ES-I3 (cell line): ENCODE data around the gene KLHDC7B.
A peak's percentile ranks its signal among the peaks of the same experiment; 100 is the strongest.

ENCODE experiments used
- H3K36me3 ChIP-seq: 2 replicates; pipeline ENCODE4 v1.6.1; 2013; ENCODE audit warnings: mild to moderate bottlenecking, low read length, control low read depth, moderate library complexity; ENCODE audit not compliant: insufficient read depth
- H3K4me1 ChIP-seq: 2 replicates; pipeline ENCODE4 v1.6.1; 2013; ENCODE audit warnings: mild to moderate bottlenecking, control low read depth, low read length; ENCODE audit not compliant: insufficient read depth
- H3K9ac ChIP-seq: 2 replicates; pipeline ENCODE4 v1.6.1; 2013; ENCODE audit warnings: low read depth, mild to moderate bottlenecking, low read length, moderate library complexity
- H3K9me3 ChIP-seq: 2 replicates; pipeline ENCODE4 v1.6.1; 2013; ENCODE audit warnings: mild to moderate bottlenecking, low read length, moderate library complexity; ENCODE audit not compliant: control insufficient read depth, insufficient read depth

Gene KLHDC7B

DNA sequence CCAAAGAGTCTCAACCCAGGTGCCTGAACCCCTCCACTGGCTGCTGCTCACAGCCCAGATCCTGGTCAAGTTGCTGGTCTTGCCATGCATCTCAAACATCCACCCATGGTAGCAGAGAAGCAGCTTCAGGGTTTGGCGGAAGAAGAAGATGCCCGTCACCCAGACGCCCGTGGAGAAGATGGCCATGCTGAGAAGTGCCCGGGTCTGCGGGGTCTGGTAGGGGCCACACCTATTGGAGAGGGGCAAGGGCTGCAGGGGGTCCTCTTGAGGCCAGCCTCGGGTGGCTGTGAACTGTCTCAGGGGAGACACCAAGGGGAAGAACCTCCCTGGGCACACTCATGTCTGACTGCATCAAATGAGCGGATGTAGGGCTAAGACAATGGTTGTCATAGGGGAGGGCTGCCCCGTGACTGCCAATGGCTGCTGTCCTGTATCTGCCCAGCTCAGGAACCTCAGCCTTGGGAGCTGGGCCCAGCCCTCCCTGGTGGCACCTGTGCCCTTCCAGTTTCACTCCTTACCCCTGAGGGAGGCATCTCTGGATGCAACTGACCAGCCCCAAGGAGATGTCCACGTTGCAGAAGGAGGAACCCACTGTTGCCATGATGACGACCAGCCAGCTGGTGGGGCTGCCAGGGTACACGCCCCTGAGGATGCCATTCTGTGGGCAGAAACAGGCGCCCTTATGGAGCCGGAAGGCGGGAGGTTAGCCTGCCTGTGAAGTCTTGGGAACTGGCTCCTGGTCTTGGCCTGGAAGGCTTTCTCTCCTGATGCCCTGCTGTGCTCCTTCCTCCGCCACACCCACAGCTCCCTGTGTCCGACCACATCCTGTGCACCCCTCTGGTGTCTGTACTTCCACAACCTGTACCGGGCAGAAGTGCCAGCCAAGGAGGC lies 31.4 kb downstream of the KLHDC7B start:
- H3K4me1 ChIP-seq, result no peaks in the 10 kb centered on the region; the same call in 1 of the 2 replicates
- no peak overlapping the region for H3K9ac ChIP-seq
- no peaks in the 10 kb centered on the region; the same call in 1 of the 2 replicates for H3K36me3 ChIP-seq
- H3K9me3 ChIP-seq, result no peaks in the 10 kb centered on the region

DNA sequence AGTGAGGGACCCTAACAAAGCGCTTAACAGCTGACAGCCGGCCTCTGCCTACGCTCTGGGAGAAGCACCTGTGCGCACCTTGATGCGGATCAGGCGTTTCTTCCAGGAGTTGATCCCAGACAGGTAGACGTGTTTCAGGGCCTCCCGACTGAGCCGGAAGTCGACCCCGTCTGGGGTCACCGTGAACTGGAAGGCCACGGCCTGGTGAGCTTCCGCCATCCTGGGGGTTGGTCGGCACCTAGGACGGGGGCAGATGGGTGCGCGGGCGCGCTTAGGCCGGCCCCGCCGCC lies 31.9 kb downstream of the KLHDC7B start:
- H3K9me3 ChIP-seq, result no peaks in the 10 kb centered on the region
- no peaks in the 10 kb centered on the region; the same call in 1 of the 2 replicates for H3K36me3 ChIP-seq
- no peak overlapping the region for H3K9ac ChIP-seq
- no peaks in the 10 kb centered on the region; the same call in 1 of the 2 replicates for H3K4me1 ChIP-seq

DNA sequence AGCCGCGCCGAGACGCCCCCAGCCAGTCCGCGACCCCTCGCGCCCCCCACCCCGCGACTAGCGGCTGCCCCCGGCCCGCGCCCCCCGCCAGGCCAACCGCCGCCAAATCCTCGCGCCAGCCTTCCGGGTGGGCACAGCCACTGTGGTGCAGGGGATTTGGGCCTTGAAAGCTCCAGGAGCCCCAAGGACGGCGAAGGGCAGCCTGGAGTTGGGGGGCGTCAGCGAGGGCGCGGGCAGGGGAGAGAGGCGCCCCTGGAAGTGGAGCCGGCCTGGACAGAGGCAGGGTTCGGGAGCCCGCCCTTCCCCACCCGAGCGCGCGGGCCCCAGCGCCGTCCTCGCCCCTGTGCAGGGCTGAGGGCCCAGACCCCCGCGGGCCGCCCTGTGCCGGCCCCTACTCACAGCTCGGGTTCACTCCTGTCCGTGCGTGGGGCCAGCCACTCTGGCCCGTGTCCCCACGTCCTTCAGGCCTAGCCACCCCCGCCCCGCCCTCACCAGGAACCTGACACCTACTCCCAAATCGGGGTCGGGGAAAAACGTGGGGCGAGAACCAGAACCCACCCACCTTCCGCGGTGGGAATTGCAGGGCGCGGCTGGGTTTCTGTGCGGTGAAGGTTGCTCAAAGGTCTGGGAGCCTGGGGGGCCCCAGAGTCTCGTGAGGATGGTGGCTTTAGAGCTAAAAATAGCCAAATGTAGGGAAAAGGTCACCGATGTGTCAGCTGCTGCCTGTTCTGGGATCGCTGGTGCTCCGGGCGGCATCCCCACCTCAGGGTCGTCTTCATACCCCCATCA lies 32.5 kb downstream of the KLHDC7B start, which contains the start of gene CPT1B:
TSS of gene CPT1B (minus strand) at position 441 of the 789 bp plus-strand sequence. CDS start 512 bp downstream, outside the sequence.
- Histone ChIP-seq H3K9me3 (no peaks in the 10 kb centered on the region), H3K9ac (no peak within 1 kb of the TSS), H3K36me3 (no peaks in the 10 kb centered on the region), H3K4me1 (no peaks in the 10 kb centered on the region; the same call in 1 of the 2 replicates)

DNA sequence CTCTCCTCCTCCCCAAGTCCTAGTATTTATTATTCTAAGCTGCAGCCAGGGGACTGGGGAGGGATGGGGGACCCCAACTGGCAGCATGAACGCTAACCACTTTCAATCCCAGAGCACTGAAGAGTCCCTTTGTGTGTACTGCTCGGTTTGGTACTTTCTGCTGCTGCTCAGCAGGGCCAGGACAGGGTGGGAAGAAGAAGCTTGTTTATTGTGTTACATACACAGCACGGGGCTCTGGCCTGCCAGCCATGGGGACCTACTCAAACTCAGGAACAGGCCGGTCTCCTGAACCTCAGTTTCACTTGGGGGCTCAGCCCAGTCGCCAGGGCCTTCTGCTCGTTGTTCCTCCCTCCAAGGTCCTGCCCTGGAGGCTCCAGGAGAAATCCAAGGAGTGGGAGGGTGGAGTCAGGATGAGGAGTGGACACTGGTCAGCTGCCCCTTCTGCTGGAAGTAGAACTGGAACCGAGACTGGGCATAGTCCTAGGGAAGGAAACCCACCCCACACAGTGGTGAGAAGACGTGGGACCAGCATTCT lies 33.1 kb downstream of the KLHDC7B start:
- Histone ChIP-seq H3K9ac (no peak overlapping the region), H3K9me3 (no peaks in the 10 kb centered on the region), H3K4me1 (no peaks in the 10 kb centered on the region; the same call in 1 of the 2 replicates), H3K36me3 (no peaks in the 10 kb centered on the region)

DNA sequence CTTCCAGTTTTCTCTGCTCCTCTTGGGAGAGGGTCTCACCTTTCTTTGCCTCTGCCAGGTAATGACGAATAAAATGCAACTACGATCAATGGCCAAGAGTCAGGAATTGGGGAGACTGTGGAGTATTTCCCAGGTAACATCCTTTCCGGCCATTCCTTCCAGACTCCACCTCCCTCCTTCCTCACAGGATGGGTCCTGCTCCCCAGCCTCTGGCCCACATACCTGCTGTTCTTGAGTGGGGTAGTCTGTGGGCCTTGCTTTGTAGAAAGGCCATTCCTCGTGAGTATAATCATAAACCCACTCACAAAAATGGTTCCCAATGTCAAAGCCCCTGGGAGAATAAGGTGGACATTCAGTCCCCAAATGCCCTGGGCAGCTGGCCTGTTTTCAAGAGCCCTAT lies 34.1 kb downstream of the KLHDC7B start:
- Histone ChIP-seq H3K36me3 (no peaks in the 10 kb centered on the region), H3K9me3 (no peaks in the 10 kb centered on the region), H3K4me1 (peaks cover 4% of the 10 kb centered on the region), H3K9ac (no peak overlapping the region)

DNA sequence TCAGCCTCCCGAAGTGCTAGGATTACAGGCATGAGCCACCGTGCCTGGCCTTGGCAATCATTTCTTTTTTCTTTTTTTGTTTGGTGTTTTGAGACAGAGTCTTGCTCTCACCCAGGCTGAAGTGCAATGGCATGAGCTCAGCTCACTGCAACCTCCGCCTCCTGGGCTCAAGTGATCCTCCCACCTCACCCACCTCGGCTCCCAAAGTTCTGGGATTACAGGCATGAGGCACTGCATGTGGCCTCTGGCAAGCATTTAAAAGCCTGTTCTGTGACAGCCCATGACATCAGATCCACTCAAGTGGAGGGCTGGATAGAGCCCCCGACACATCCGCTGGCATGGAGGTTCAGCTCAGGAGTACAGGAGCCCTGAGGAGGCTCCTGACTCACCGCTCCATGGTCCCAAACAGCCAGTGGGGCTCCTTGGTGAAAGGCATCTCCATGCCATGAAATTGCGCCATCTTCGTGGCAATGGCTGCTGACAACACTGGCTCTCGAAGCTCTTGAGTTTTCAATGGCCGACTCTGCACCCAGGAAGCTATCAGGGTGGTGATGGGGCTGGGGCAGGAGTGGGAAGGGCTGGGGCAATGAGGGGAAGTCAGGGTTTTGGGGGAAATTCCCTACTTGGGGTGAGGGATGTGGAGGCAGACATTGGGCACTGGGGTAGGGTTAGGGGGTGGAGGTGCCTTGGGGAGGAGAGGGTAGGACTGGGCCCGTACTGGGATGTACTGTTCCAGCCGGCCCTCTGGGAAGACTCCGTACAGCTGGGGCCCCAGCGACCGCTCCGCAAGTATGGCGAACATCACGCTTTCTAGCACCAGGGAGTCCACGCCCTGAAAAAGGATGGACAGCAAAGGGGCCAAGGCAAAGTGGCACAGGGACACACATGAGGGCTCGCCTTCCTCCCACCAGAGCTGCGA lies 35.6 kb downstream of the KLHDC7B start:
- peaks cover 11% of the 10 kb centered on the region for H3K4me1 ChIP-seq
- H3K9me3 ChIP-seq, result no peaks in the 10 kb centered on the region
- peak overlapping the region; percentile 99 for H3K9ac ChIP-seq
- no peaks in the 10 kb centered on the region for H3K36me3 ChIP-seq

DNA sequence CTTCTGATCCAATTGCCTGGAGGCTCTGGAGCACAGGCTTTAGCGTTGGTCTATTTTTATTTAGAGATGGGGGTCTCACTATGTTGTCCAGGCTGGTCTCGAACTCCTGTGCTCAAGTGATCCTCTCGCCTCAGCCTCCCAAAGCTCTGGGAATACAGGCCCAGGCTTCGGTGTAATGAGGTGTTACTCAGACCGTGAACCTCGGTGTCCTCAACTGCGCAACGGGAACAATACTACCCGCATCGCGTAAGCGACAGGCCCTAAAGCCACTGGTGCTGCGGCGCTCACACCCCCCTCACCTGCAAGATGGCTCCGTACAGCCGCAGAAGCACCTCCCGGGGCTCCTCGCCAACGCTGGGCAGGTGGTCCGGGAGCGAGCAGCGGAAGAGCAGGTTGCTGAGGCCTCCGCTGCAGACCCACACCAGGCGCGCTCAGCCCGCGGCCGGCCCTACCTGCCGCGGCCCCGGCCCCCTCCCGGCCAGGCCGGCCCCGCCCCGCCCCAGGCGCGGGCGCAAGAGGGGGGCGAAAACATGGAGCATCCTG lies 36.3 kb downstream of the KLHDC7B start:
- peaks cover 11% of the 10 kb centered on the region for H3K4me1 ChIP-seq
- H3K36me3 ChIP-seq, result no peaks in the 10 kb centered on the region
- peak overlapping the region; percentile 99 for H3K9ac ChIP-seq
- H3K9me3 ChIP-seq, result no peaks in the 10 kb centered on the region

DNA sequence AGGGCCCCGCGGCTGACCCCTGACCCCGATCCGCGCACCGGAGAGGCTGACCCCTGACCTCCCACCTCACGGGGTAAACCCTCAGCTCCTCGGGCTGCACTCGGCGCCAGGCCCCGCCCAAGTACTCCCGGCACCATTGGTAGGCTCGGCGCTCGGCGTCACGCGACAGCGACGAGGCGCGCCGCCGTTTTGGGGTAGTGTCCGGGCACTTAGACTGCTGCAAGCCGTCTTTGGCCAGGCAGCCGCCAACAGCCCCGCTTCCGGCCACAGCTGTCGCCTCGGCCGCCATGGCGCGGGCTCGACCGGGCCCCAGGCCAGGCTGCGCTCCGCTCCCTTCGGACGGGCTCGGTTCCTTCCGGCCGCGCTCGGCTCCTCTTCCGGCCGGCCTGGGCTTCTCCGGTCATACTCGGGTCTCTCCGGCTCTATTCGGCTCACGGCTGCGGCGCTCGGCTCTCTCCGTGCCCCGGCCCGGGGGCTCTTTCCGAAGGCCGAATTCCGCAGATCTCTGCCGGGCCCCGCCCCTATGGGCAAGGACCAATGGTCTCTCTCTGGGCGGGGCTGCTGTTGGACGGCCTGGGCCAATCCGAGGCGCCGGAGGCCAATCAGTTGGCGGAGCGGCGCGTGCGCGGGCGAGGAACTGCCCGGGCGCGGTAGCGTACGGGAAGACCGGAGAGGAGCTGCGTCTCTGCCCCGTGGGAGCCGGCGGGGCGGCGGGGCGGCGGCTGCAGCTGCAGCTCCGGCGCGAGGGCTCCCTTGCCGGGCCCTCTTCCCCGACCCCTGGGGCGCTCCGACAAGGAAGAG lies 37.0 kb downstream of the KLHDC7B start, which contains the start of gene CHKB:
TSS of gene CHKB (minus strand) at position 357 of the 801 bp plus-strand sequence. CDS start at position 289, 68 bp downstream.
- no peaks in the 10 kb centered on the region for H3K36me3 ChIP-seq

DNA sequence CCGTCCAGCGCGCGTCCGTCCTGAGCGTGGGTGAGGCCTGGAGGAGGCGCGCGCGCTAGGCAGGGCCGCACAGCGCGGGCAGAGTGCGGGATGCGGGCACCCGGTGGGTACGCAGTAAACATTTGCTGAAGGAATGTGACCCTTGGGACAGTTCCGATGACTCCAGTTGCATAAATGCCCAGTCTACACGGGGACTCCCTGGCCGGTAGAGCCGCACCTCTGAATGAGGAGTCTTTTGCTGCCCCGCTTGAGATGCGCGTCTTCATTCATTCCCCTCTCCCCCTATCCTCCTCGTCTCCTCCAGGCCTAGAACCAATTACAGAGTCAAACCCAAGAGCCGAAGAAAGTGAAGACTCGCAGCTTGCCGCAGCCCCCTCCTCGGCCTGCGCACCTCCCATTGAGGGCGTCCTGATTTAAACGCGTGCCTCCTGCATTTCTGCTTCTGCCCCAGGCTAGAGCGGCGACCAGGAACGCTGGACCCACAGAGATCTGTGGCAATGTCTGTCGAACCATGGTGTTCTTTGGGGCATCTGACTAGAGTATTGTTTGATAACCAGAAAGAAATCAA lies 37.7 kb downstream of the KLHDC7B start:
- Histone ChIP-seq H3K9ac (peak overlapping the region; percentile 62), H3K36me3 (no peaks in the 10 kb centered on the region), H3K9me3 (no peaks in the 10 kb centered on the region)

More for the DNA sequence above, 37.0 kb downstream of the KLHDC7B start, which contains the start of gene CHKB:
- peak within 1 kb of the TSS; percentile 99 for H3K9ac ChIP-seq
- H3K4me1 ChIP-seq, result peaks cover 11% of the 10 kb centered on the region
- H3K9me3 ChIP-seq, result no peaks in the 10 kb centered on the region

DNA sequence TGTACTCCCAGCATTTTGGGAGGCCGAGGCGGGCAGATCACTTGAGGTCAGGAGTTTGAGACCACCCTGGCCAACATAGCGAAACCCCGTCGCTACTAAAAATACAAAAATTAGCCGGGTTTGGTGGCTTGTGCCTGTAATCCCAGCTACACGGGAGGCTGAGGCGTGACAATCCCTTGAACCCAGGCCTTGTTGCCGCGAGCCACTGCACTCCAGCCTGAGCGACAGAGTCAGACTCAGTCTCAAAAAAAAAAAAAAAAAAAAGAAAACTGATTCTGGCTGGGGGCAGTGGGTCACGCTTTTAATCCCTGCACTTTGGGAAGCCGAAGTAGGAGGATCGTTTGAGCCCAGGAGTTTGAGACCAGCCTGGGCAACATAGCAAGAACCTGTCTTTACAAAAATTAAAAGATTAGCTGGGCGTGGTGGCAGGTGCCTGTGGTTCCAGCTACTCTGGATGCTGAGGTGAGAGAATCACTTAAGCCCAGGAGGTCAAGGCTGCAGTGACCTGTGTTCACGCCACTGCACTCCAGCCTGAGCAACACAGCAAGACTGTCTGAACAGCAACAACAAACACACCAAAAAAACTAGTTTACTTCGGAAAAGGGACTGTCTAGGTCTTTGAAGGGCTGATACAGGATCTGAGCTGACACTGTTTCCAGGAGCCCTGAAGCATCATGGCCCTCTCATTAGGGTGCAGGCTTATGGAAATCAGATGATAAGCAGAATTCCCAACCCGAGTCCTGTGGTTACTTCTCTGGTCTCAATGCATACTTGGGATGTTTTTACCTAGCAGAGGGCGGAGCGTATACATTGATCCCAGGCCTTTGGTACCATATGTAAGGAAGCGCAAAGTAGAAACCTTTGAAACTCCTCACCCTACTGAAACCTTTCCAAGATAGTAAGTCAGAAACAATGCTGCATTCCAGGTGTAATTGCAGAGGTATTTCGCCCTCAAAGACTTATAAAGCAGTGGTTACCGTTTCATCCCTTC lies 38.7 kb downstream of the KLHDC7B start:
- no peak overlapping the region for H3K9ac ChIP-seq

More for the DNA sequence above, 37.7 kb downstream of the KLHDC7B start:
- H3K4me1 ChIP-seq, result peaks cover 11% of the 10 kb centered on the region

DNA sequence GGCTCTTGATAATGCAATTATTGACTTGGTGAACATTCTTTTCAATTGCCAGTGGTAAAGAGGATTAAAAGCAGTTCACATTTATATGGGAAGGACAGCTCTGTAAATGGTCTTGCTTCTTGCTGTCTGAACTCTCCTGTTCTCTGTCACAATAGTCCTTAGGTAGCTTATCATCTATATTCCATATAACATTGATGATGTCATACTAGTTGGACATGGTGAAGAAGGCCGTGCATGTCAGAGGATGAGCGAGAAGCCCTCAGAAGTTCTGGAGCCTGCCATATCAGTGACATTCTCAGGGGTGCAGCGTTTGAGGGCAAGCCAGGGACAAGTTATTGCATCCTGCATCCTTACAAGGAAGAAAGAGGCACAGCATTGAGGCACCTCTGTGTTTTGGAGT lies 39.5 kb downstream of the KLHDC7B start:
- no peak overlapping the region for H3K9ac ChIP-seq
- H3K4me1 ChIP-seq, result peaks cover 11% of the 10 kb centered on the region
- no peaks in the 10 kb centered on the region for H3K36me3 ChIP-seq
- H3K9me3 ChIP-seq, result no peaks in the 10 kb centered on the region

More for the DNA sequence above, 38.7 kb downstream of the KLHDC7B start:
- H3K36me3 ChIP-seq, result no peaks in the 10 kb centered on the region
- peaks cover 11% of the 10 kb centered on the region for H3K4me1 ChIP-seq
- H3K9me3 ChIP-seq, result no peaks in the 10 kb centered on the region

DNA sequence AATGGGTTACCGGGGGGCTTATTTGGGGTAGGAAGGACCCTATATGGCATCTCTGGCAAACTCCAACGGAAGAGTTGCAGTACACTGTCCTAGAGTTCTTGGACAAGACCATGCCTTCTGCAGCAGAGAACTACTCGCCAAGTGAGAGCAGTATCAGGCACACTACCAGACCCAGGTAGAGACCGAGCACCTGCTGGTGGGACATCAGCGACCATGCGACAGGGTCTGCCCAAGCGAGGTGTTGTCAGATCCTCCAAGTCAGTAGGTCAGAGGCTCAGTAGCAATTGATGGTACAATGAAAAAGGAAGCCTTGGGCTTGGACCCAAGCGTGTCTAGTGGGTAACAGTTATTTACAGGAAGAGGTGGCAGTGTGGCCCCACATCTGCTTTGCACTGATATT lies 40.1 kb downstream of the KLHDC7B start:
- Histone ChIP-seq H3K4me1 (peaks cover 11% of the 10 kb centered on the region), H3K9me3 (no peaks in the 10 kb centered on the region), H3K36me3 (no peaks in the 10 kb centered on the region), H3K9ac (no peak overlapping the region)
